ENCODE measurements around the gene GALK2.
"Not testable (repeated sequence)": the region's sequence is repeated elsewhere in the genome, so short reads cannot be mapped to it uniquely, and the experiment has no call there.

Gene GALK2

GRCh38 chr15:49168016-49168415 is 2.0 kb upstream of the GALK2 start:
- DNase-seq, result no peak

- DNase-seq, result no peak
Observed at GRCh38 chr15:49171790-49172189, 1.7 kb downstream of the GALK2 start.

- no peak for DNase-seq
Observed at GRCh38 chr15:49174902-49175301, 4.9 kb downstream of the GALK2 start.

GRCh38 chr15:49175582-49176397 is 5.7 kb downstream of the GALK2 start:
- not testable (repeated sequence) for DNase-seq

GRCh38 chr15:49178497-49178896 is 8.4 kb downstream of the GALK2 start:
- DNase-seq, result no peak

- no peak for DNase-seq
Observed at GRCh38 chr15:49179433-49180190, 9.6 kb downstream of the GALK2 start.

- no peak for DNase-seq
Observed at GRCh38 chr15:49182128-49182527, 12.1 kb downstream of the GALK2 start.

- not testable (repeated sequence) for DNase-seq
Observed at GRCh38 chr15:49183741-49184140, 13.7 kb downstream of the GALK2 start.

- no peak for DNase-seq
Observed at GRCh38 chr15:49185473-49185872, 15.4 kb downstream of the GALK2 start.

GRCh38 chr15:49187549-49188245 is 17.6 kb downstream of the GALK2 start:
- no peak for DNase-seq

GRCh38 chr15:49188933-49189332 is 18.9 kb downstream of the GALK2 start:
- no peak for DNase-seq

- no peak for DNase-seq
Observed at GRCh38 chr15:49189631-49190030, 19.6 kb downstream of the GALK2 start.

GRCh38 chr15:49190586-49190985 is 20.5 kb downstream of the GALK2 start:
- DNase-seq, result no peak

GRCh38 chr15:49191892-49192291 is 21.8 kb downstream of the GALK2 start:
- DNase-seq, result no peak

- no peak for DNase-seq
Observed at GRCh38 chr15:49196856-49197255, 26.8 kb downstream of the GALK2 start.

GRCh38 chr15:49199666-49200065 is 29.6 kb downstream of the GALK2 start:
- no peak for DNase-seq

- DNase-seq, result no peak
Observed at GRCh38 chr15:49200347-49200746, 30.3 kb downstream of the GALK2 start.

GRCh38 chr15:49208102-49208501 is 38.1 kb downstream of the GALK2 start:
- DNase-seq, result not testable (repeated sequence)

GRCh38 chr15:49212897-49213296 is 42.9 kb downstream of the GALK2 start:
- DNase-seq, result no peak

- no peak for DNase-seq
Observed at GRCh38 chr15:49215768-49216739, 46.0 kb downstream of the GALK2 start.

GRCh38 chr15:49223536-49224274 is 53.7 kb downstream of the GALK2 start:
- no peak for DNase-seq

Data from stimulated activated CD4-positive, alpha-beta T cell treated with anti-CD3 and anti-CD28 coated beads, Interleukin-4, amount 100 ng/mL, for 1 hour (primary cell).